GM19239 (cell line): ENCODE data around the gene HES1.
"Not testable (repeated sequence)": the region's sequence is repeated elsewhere in the genome, so short reads cannot be mapped to it uniquely, and the experiment has no call there.

Experiments used
- DNase-seq: peaks from one replicate; pipeline ENCODE4 v3.0.0; 2011; ENCODE audit warnings: low spot score; ENCODE audit not compliant: insufficient read length
- FAIRE-seq: peaks from 2 replicates; lab custom pipeline; 2011; peaks lifted over from hg19 to GRCh38; lab: Jason Lieb, UNC

HES1 gene

GRCh38 chr3:194124193-194124592 is 11.8 kb upstream of the HES1 start:
- FAIRE-seq = no peak
- DNase-seq = no peak

GRCh38 chr3:194125442-194125841 is 10.5 kb upstream of the HES1 start:
- no peak for DNase-seq
- FAIRE-seq = no peak

- DNase-seq (no peak), FAIRE-seq (no peak)
Measured at GRCh38 chr3:194126790-194127189, 9.2 kb upstream of the HES1 start.

GRCh38 chr3:194128202-194128918 is 7.6 kb upstream of the HES1 start:
- FAIRE-seq (peak; percentile 39), DNase-seq (no peak)

GRCh38 chr3:194128919-194129295 is 7.0 kb upstream of the HES1 start:
- not testable (repeated sequence) for FAIRE-seq, DNase-seq

- DNase-seq (no peak), FAIRE-seq (no peak)
Measured at GRCh38 chr3:194129581-194130133, 6.3 kb upstream of the HES1 start.

- DNase-seq (no peak), FAIRE-seq (peak; percentile 64)
Measured at GRCh38 chr3:194130188-194130587, 5.8 kb upstream of the HES1 start.

GRCh38 chr3:194130807-194131589 is 5.0 kb upstream of the HES1 start:
- FAIRE-seq (peak; percentile 95), DNase-seq (no peak)

- peak; percentile 14 for FAIRE-seq
- no peak for DNase-seq
Measured at GRCh38 chr3:194132465-194133286, 3.3 kb upstream of the HES1 start.

- DNase-seq = no peak
- no peak for FAIRE-seq
Measured at GRCh38 chr3:194133661-194134230, 2.2 kb upstream of the HES1 start.

- DNase-seq = no peak
- FAIRE-seq = no peak
Measured at GRCh38 chr3:194134231-194134756, 1.7 kb upstream of the HES1 start.

- DNase-seq = peak; percentile 83
- FAIRE-seq = peak; percentile 76
Measured at GRCh38 chr3:194134757-194135515, 1.0 kb upstream of the HES1 start.

- FAIRE-seq = no peak
- DNase-seq = no peak
Measured at GRCh38 chr3:194135516-194135805, 487 bp upstream of the HES1 start.

GRCh38 chr3:194136519-194137007 is 615 bp downstream of the HES1 start:
- DNase-seq (no peak), FAIRE-seq (no peak)

GRCh38 chr3:194137008-194137505 is 1.1 kb downstream of the HES1 start:
- DNase-seq (no peak), FAIRE-seq (peak; percentile 55)

- peak; percentile 84 for DNase-seq
Measured at GRCh38 chr3:194137506-194138474, 1.8 kb downstream of the HES1 start.

GRCh38 chr3:194138732-194139070 is 2.8 kb downstream of the HES1 start:
- FAIRE-seq (no peak), DNase-seq (no peak)

More at GRCh38 chr3:194137506-194138474, 1.8 kb downstream of the HES1 start:
- no peak for FAIRE-seq
